A549 (cell line): Measurements from ENCODE around the gene NEGR1. TPM values are rescaled to one million over a fixed set of nuclear protein-coding genes. Genes with fewer than 3 reads are reported as not detected.

Source experiments
- ATAC-seq, 2 experiments: fragments of 200-7000 bp in 1 of 2; fragments of >200 bp in 1 of 2; cut with Nextera tagmentation in 1 of 2; cut with Tn5 transposase in 1 of 2; 3 replicates each; pipeline versions ENCODE4 v1.8.0 to v1.9.1; 2018 to 2020; ENCODE audit warnings: mild to moderate bottlenecking in 1 of 2, moderate library complexity in 1 of 2
- CTCF ChIA-PET: fragments of 300-600 bp; sonication (Branson Sonifier 250); formaldehyde crosslinking; extraction: SDS; loops from one replicate; lab custom pipeline; 2021; ENCODE audit warnings: antibody characterized with exemption, inconsistent platforms; lab: Yijun Ruan, JAX
- POLR2A ChIA-PET: fragments of 350-600 bp; formaldehyde crosslinking; extraction: SDS; loops from one replicate; lab custom pipeline; 2021; ENCODE audit warnings: antibody characterized with exemption, inconsistent platforms; lab: Yijun Ruan, JAX
- DNase-seq, 2 experiments: peaks; one replicate each; pipeline versions ENCODE4 v3.0.0 to v3.0.0-alpha.2; 2011 to 2016; ENCODE audit warnings: low read depth in 1 of 2, low spot score in 1 of 2
- FAIRE-seq: peaks from 2 replicates; lab custom pipeline; 2011; peaks lifted over from hg19 to GRCh38; lab: Jason Lieb, UNC
- H3K27ac ChIP-seq, 2 experiments: fragments of >200 bp; sonication (Bioruptor Twin); formaldehyde crosslinking; 3 replicates each; pipeline ENCODE4 v1.5.1; 2016 to 2017
- H3K4me1 ChIP-seq: fragments of >200 bp; sonication (Bioruptor Twin); formaldehyde crosslinking; 3 replicates; pipeline ENCODE4 v1.6.1; 2016
- H3K4me2 ChIP-seq: fragments of >200 bp; sonication (Bioruptor Twin); formaldehyde crosslinking; 3 replicates; pipeline ENCODE4 v1.6.1; 2016
- H3K4me3 ChIP-seq: fragments of >200 bp; sonication (Bioruptor Twin); formaldehyde crosslinking; 3 replicates; pipeline ENCODE4 v1.5.1; 2016
- H3K9me3 ChIP-seq: fragments of >200 bp; sonication (Bioruptor Twin); formaldehyde crosslinking; 3 replicates; pipeline ENCODE4 v1.6.1; 2016
- CBX8 ChIP-seq: fragments of 200-600 bp; sonication (generic); IDR thresholded peaks from 2 replicates; pipeline ENCODE4 v1.6.1; 2016
- CHD2 ChIP-seq: fragments of 150-350 bp; IDR thresholded peaks from 2 replicates; pipeline ENCODE4 v1.6.1; 2014; ENCODE audit warnings: low read length; ENCODE audit not compliant: partially characterized antibody
- EHF ChIP-seq: fragments of 250-450 bp; sonication (Bioruptor Pico); IDR thresholded peaks from 2 replicates; pipeline ENCODE4 v1.5.0; 2020; ENCODE audit warnings: mild to moderate bottlenecking
- EHMT2 ChIP-seq: fragments of 200-600 bp; sonication (generic); IDR thresholded peaks from 2 replicates; pipeline ENCODE4 v1.6.1; 2016; ENCODE audit warnings: antibody characterized with exemption, low read depth, mild to moderate bottlenecking, moderate library complexity
- EP300 ChIP-seq, 2 experiments: fragments of >200 bp; sonication (Bioruptor Twin); formaldehyde crosslinking; IDR thresholded peaks; 2 replicates in 1 of 2; 3 replicates in 1 of 2; pipeline ENCODE4 v1.6.1; 2016 to 2017
- FOSB ChIP-seq: fragments of 250-450 bp; sonication (Bioruptor Pico); IDR thresholded peaks from 2 replicates; pipeline ENCODE4 v1.5.0; 2020; ENCODE audit warnings: mild to moderate bottlenecking, moderate library complexity
- FOSL2 ChIP-seq, 2 experiments: fragments of 450-650 bp in 1 of 2; fragments of >200 bp in 1 of 2; sonication (Bioruptor Twin) in 1 of 2; formaldehyde crosslinking; IDR thresholded peaks; 2 replicates each; pipeline versions ENCODE4 v1.5.0 to v1.6.1; 2016 to 2020; ENCODE audit warnings: mild to moderate bottlenecking in 1 of 2, moderate library complexity in 1 of 2
- FOXS1 ChIP-seq: fragments of 250-450 bp; sonication (Bioruptor Pico); IDR thresholded peaks from 2 replicates; pipeline ENCODE4 v1.5.0; 2020; ENCODE audit warnings: mild to moderate bottlenecking, moderate library complexity
- GATA3 ChIP-seq: IDR thresholded peaks from 2 replicates; pipeline ENCODE4 v1.6.1; 2012; ENCODE audit warnings: borderline replicate concordance
- HDAC2 ChIP-seq: fragments of 200-600 bp; sonication (generic); IDR thresholded peaks from 2 replicates; pipeline ENCODE4 v1.6.1; 2016
- HEYL ChIP-seq: fragments of 250-450 bp; sonication (Bioruptor Pico); IDR thresholded peaks from 2 replicates; pipeline ENCODE4 v1.8.0; 2021; ENCODE audit warnings: mild to moderate bottlenecking, moderate library complexity
- HOXB5 ChIP-seq: fragments of 250-450 bp; sonication (Bioruptor Pico); IDR thresholded peaks from 2 replicates; pipeline ENCODE4 v1.5.0; 2020; ENCODE audit warnings: mild to moderate bottlenecking, moderate library complexity
- JUN ChIP-seq, 2 experiments: fragments of >200 bp; sonication (Bioruptor Twin); formaldehyde crosslinking; IDR thresholded peaks; 2 replicates in 1 of 2; 3 replicates in 1 of 2; pipeline ENCODE4 v1.6.1; 2016 to 2017
- KDM5A ChIP-seq: fragments of 200-600 bp; sonication (generic); IDR thresholded peaks from 2 replicates; pipeline ENCODE4 v1.6.1; 2016; ENCODE audit warnings: antibody characterized with exemption, mild to moderate bottlenecking
- MAFK ChIP-seq: fragments of 450-650 bp; IDR thresholded peaks from 2 replicates; pipeline ENCODE4 v1.6.1; 2014; ENCODE audit not compliant: partially characterized antibody
- MYC ChIP-seq: IDR thresholded peaks from 2 replicates; pipeline ENCODE4 v1.6.1; 2012; ENCODE audit warnings: mild to moderate bottlenecking, inconsistent platforms, low read length, improper control_type of control experiment, borderline replicate concordance
- NFE2L2 ChIP-seq: fragments of 150-350 bp; conservative IDR thresholded peaks from 2 replicates; pipeline ENCODE4 v1.6.1; 2014; ENCODE audit warnings: low read length
- POLR2AphosphoS2 ChIP-seq: conservative IDR thresholded peaks from 2 replicates; pipeline ENCODE4 v1.6.1; 2012; ENCODE audit warnings: low read length, improper control_type of control experiment, inconsistent platforms
- RCOR1 ChIP-seq: fragments of 150-350 bp; IDR thresholded peaks from 2 replicates; pipeline ENCODE4 v1.6.1; 2014; ENCODE audit warnings: antibody characterized with exemption, low read length, low read depth
- RFX5 ChIP-seq: fragments of 450-650 bp; IDR thresholded peaks from 2 replicates; pipeline ENCODE4 v1.7.1; 2014; ENCODE audit warnings: antibody characterized with exemption, mild to moderate bottlenecking, moderate library complexity
- SREBF2 ChIP-seq: fragments of 450-650 bp; IDR thresholded peaks from 2 replicates; pipeline ENCODE4 v1.6.1; 2014; ENCODE audit warnings: mild to moderate bottlenecking, moderate library complexity
- ZNF302 ChIP-seq: fragments of 250-450 bp; sonication (Bioruptor Pico); IDR thresholded peaks from 2 replicates; pipeline ENCODE4 v1.9.0; 2021; ENCODE audit warnings: inconsistent platforms, mild to moderate bottlenecking, moderate library complexity
- ZSCAN20 ChIP-seq: fragments of 250-450 bp; sonication (Bioruptor Pico); IDR thresholded peaks from 2 replicates; pipeline ENCODE4 v1.8.0; 2022; ENCODE audit warnings: mild to moderate bottlenecking, moderate library complexity
- WGBS: methylation state at CpG from one replicate; pipeline ENCODE4 v1.1.6; 2017; ENCODE audit errors: missing lambda C conversion rate; 5-methylcytosine and 5-hydroxymethylcytosine counted together
- polyA plus RNA-seq, 4 experiments: library from polyadenylated mRNA; depleted of rRNA in 3 of 4; stranded (reverse); fragments of >200 nt; fragmentation: RNase III in 1 of 4; extraction: RNeasy Plus Mini Kit Qiagen cat#74134 plus additional on column Dnase treatment in 1 of 4; gene quantifications; 2 replicates in 3 of 4; 3 replicates in 1 of 4; pipeline ENCODE4 v1.2.3, GENCODE V29; 2011 to 2017
- TF ChIP-seq, protein P1 (sequence below): fragments of >200 bp; sonication (Bioruptor Twin); formaldehyde crosslinking; IDR thresholded peaks from 3 replicates; pipeline ENCODE4 v1.5.1; 2016
- TF ChIP-seq, protein P2 (sequence below): fragments of 250-450 bp; sonication (Bioruptor Pico); IDR thresholded peaks from 2 replicates; pipeline ENCODE4 v1.5.0; 2021; ENCODE audit warnings: mild to moderate bottlenecking, moderate library complexity, borderline replicate concordance
- TF ChIP-seq, protein P3 (sequence below): fragments of >200 bp; sonication (Bioruptor Twin); formaldehyde crosslinking; IDR thresholded peaks from 3 replicates; pipeline ENCODE4 v1.6.1; 2016
- TF ChIP-seq, protein P4 (sequence below): IDR thresholded peaks from 2 replicates; pipeline ENCODE4 v1.6.1; 2012
- TF ChIP-seq, protein P5 (sequence below): fragments of >200 bp; sonication (Bioruptor Twin); formaldehyde crosslinking; IDR thresholded peaks from 2 replicates; pipeline ENCODE4 v1.6.1; 2016

NEGR1 gene
- polyA plus RNA-seq, 2 of the 4 experiments (the other 2 are of a cell fraction) = not detected

DNA sequence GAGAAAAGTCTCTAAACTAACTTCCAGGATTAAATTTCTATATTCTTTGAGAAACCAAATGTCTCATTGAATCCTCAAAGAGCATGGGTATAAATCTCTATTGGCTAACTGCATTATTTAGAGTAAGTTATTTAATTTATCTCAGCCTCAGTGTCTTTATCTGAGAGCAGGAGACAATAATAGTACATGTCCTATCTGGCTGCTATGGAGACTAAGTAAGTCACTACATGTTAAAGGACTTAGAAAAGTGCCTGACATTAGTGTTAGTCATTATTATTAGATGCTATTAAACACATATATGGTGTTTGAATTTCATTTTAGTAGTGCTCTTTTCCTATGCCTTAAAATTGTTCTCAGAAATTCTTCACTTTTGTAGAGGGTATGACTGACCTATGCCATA is 505.2 kb downstream of the NEGR1 start:
- DNase-seq = no peak
- H3K9me3 ChIP-seq = no peaks in the 10 kb centered on the region
- TF ChIP-seq EHF (CRISPR knock-in tag) (no peak), RFX5 (no peak), EP300 (IDR thresholded peaks at IDR 0.05) (no peak), HEYL (CRISPR knock-in tag) (no peak), ZNF302 (CRISPR knock-in tag) (no peak), HDAC2 (no peak), RCOR1 (no peak), NFE2L2 (no peak), POLR2AphosphoS2 (no peak), ZSCAN20 (CRISPR knock-in tag) (no peak), KDM5A (no peak), FOSB (CRISPR knock-in tag) (no peak), CBX8 (no peak)
- TF ChIP-seq, protein P1, sequence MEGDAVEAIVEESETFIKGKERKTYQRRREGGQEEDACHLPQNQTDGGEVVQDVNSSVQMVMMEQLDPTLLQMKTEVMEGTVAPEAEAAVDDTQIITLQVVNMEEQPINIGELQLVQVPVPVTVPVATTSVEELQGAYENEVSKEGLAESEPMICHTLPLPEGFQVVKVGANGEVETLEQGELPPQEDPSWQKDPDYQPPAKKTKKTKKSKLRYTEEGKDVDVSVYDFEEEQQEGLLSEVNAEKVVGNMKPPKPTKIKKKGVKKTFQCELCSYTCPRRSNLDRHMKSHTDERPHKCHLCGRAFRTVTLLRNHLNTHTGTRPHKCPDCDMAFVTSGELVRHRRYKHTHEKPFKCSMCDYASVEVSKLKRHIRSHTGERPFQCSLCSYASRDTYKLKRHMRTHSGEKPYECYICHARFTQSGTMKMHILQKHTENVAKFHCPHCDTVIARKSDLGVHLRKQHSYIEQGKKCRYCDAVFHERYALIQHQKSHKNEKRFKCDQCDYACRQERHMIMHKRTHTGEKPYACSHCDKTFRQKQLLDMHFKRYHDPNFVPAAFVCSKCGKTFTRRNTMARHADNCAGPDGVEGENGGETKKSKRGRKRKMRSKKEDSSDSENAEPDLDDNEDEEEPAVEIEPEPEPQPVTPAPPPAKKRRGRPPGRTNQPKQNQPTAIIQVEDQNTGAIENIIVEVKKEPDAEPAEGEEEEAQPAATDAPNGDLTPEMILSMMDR = no peak
- TF ChIP-seq, protein P2, sequence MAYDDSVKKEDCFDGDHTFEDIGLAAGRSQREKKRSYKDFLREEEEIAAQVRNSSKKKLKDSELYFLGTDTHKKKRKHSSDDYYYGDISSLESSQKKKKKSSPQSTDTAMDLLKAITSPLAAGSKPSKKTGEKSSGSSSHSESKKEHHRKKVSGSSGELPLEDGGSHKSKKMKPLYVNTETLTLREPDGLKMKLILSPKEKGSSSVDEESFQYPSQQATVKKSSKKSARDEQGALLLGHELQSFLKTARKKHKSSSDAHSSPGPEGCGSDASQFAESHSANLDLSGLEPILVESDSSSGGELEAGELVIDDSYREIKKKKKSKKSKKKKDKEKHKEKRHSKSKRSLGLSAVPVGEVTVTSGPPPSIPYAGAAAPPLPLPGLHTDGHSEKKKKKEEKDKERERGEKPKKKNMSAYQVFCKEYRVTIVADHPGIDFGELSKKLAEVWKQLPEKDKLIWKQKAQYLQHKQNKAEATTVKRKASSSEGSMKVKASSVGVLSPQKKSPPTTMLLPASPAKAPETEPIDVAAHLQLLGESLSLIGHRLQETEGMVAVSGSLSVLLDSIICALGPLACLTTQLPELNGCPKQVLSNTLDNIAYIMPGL (CRISPR knock-in tag) = no peak
- TF ChIP-seq, protein P3, sequence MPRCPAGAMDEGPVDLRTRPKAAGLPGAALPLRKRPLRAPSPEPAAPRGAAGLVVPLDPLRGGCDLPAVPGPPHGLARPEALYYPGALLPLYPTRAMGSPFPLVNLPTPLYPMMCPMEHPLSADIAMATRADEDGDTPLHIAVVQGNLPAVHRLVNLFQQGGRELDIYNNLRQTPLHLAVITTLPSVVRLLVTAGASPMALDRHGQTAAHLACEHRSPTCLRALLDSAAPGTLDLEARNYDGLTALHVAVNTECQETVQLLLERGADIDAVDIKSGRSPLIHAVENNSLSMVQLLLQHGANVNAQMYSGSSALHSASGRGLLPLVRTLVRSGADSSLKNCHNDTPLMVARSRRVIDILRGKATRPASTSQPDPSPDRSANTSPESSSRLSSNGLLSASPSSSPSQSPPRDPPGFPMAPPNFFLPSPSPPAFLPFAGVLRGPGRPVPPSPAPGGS = no peak
- TF ChIP-seq, all 56 proteins: peak for 0
- Histone ChIP-seq H3K4me2 (no peak overlapping the region), H3K4me3 (no peak overlapping the region), H3K4me1 (no peaks in the 10 kb centered on the region), H3K27ac (no peak overlapping the region)
- ChIA-PET POLR2A (no interaction called here), CTCF (no interaction called here)
- no peak for ATAC-seq
- FAIRE-seq = no peak

DNA sequence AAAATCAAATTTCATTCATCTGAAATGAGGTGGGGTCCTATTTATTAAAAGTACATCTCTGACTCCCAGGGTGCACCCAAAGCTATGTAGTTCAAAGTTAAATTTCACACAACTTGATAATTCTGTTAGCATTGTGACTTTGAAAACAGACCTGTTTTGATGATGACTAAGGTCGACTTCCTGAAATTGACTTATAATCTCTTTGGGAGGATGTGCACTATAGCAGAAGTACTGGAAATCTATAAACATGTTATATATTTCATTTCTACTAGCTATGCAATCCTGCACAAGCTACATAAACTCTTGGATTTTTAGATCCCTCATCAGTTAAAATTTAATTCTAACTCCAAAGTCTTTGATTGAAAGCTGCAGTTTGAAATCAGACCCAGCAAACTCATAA is 507.6 kb downstream of the NEGR1 start:
- POLR2A ChIA-PET = no interaction called here
- DNase-seq (no peak), ATAC-seq (no peak)
- Histone ChIP-seq H3K27ac (no peak overlapping the region), H3K4me2 (no peak overlapping the region), H3K4me1 (no peaks in the 10 kb centered on the region), H3K9me3 (no peaks in the 10 kb centered on the region)
- 0% methylated on average over 1 of the region's 1 CpG for WGBS
- CTCF ChIA-PET = interaction anchor here (0.7 kb wide), 1 partner anchor 934 kb away, joined by 3 read pairs; no protein-coding TSS in a partner anchor
- no peak for TF ChIP-seq MYC
- no peak for TF ChIP-seq POLR2AphosphoS2
- TF ChIP-seq, protein P4, sequence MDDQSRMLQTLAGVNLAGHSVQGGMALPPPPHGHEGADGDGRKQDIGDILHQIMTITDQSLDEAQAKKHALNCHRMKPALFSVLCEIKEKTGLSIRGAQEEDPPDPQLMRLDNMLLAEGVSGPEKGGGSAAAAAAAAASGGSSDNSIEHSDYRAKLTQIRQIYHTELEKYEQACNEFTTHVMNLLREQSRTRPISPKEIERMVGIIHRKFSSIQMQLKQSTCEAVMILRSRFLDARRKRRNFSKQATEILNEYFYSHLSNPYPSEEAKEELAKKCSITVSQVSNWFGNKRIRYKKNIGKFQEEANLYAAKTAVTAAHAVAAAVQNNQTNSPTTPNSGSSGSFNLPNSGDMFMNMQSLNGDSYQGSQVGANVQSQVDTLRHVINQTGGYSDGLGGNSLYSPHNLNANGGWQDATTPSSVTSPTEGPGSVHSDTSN = no peak
- no peak for TF ChIP-seq MAFK
- no peak for TF ChIP-seq ZSCAN20 (CRISPR knock-in tag)
- TF ChIP-seq HDAC2 = no peak
- no peak for TF ChIP-seq FOSL2 (IDR thresholded peaks at IDR 0.05)
- no peak for TF ChIP-seq FOSL2 (CRISPR knock-in tag; IDR thresholded peaks at IDR 0.05)
- TF ChIP-seq FOXS1 (CRISPR knock-in tag) = no peak
- no peak for TF ChIP-seq CBX8
- TF ChIP-seq, protein P5, sequence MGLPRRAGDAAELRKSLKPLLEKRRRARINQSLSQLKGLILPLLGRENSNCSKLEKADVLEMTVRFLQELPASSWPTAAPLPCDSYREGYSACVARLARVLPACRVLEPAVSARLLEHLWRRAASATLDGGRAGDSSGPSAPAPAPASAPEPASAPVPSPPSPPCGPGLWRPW = no peak
- no peak for TF ChIP-seq FOSB (CRISPR knock-in tag)
- no peak for TF ChIP-seq EHMT2
- TF ChIP-seq JUN (IDR thresholded peaks at IDR 0.05) = no peak
- TF ChIP-seq SREBF2 = no peak
- no peak for TF ChIP-seq GATA3
- TF ChIP-seq EHF (CRISPR knock-in tag) = no peak
- TF ChIP-seq CHD2 = no peak
- no peak for TF ChIP-seq HOXB5 (CRISPR knock-in tag)
- TF ChIP-seq RCOR1 = no peak
- TF ChIP-seq, all 56 proteins: peak for 0
- no peak overlapping the region for H3K4me3 ChIP-seq
- no peak for FAIRE-seq
